A549 (cell line): ENCODE data around the gene GPR25. TPM values are rescaled to one million over a fixed set of nuclear protein-coding genes. Genes with fewer than 3 reads are reported as not detected.
A peak's percentile ranks its signal among the peaks of the same experiment; 100 is the strongest.

Experiments used
- ATAC-seq, 2 experiments: fragments of 200-7000 bp in 1 of 2; fragments of >200 bp in 1 of 2; cut with Nextera tagmentation in 1 of 2; cut with Tn5 transposase in 1 of 2; 3 replicates each; pipeline versions ENCODE4 v1.8.0 to v1.9.1; 2018 to 2020; ENCODE audit warnings: mild to moderate bottlenecking in 1 of 2, moderate library complexity in 1 of 2
- CTCF ChIA-PET: fragments of 300-600 bp; sonication (Branson Sonifier 250); formaldehyde crosslinking; extraction: SDS; loops from one replicate; lab custom pipeline; 2021; ENCODE audit warnings: antibody characterized with exemption, inconsistent platforms; lab: Yijun Ruan, JAX
- POLR2A ChIA-PET: fragments of 350-600 bp; formaldehyde crosslinking; extraction: SDS; loops from one replicate; lab custom pipeline; 2021; ENCODE audit warnings: antibody characterized with exemption, inconsistent platforms; lab: Yijun Ruan, JAX
- DNase-seq, 2 experiments: peaks; one replicate each; pipeline versions ENCODE4 v3.0.0 to v3.0.0-alpha.2; 2011 to 2016; ENCODE audit warnings: low read depth in 1 of 2, low spot score in 1 of 2
- FAIRE-seq: peaks from 2 replicates; lab custom pipeline; 2011; peaks lifted over from hg19 to GRCh38; lab: Jason Lieb, UNC
- H3K27ac ChIP-seq, 2 experiments: fragments of >200 bp; sonication (Bioruptor Twin); formaldehyde crosslinking; 3 replicates each; pipeline ENCODE4 v1.5.1; 2016 to 2017
- H3K4me1 ChIP-seq: fragments of >200 bp; sonication (Bioruptor Twin); formaldehyde crosslinking; 3 replicates; pipeline ENCODE4 v1.6.1; 2016
- H3K4me2 ChIP-seq: fragments of >200 bp; sonication (Bioruptor Twin); formaldehyde crosslinking; 3 replicates; pipeline ENCODE4 v1.6.1; 2016
- H3K4me3 ChIP-seq: fragments of >200 bp; sonication (Bioruptor Twin); formaldehyde crosslinking; 3 replicates; pipeline ENCODE4 v1.5.1; 2016
- H3K9me3 ChIP-seq: fragments of >200 bp; sonication (Bioruptor Twin); formaldehyde crosslinking; 3 replicates; pipeline ENCODE4 v1.6.1; 2016
- ATOH8 ChIP-seq: fragments of 250-450 bp; sonication (Bioruptor Pico); IDR thresholded peaks from 2 replicates; pipeline ENCODE4 v1.5.0; 2020; ENCODE audit warnings: low read depth, mild to moderate bottlenecking, moderate library complexity
- CEBPB ChIP-seq, 2 experiments: fragments of >200 bp in 1 of 2; sonication (Bioruptor Twin) in 1 of 2; formaldehyde crosslinking in 1 of 2; IDR thresholded peaks; 2 replicates each; pipeline ENCODE4 v1.6.1; 2012 to 2016
- CHD4 ChIP-seq: fragments of 200-600 bp; sonication (generic); IDR thresholded peaks from 2 replicates; pipeline ENCODE4 v1.6.1; 2016; ENCODE audit warnings: antibody characterized with exemption, mild to moderate bottlenecking, borderline replicate concordance
- EHF ChIP-seq: fragments of 250-450 bp; sonication (Bioruptor Pico); IDR thresholded peaks from 2 replicates; pipeline ENCODE4 v1.5.0; 2020; ENCODE audit warnings: mild to moderate bottlenecking
- EHMT2 ChIP-seq: fragments of 200-600 bp; sonication (generic); IDR thresholded peaks from 2 replicates; pipeline ENCODE4 v1.6.1; 2016; ENCODE audit warnings: antibody characterized with exemption, low read depth, mild to moderate bottlenecking, moderate library complexity
- FOSB ChIP-seq: fragments of 250-450 bp; sonication (Bioruptor Pico); IDR thresholded peaks from 2 replicates; pipeline ENCODE4 v1.5.0; 2020; ENCODE audit warnings: mild to moderate bottlenecking, moderate library complexity
- HDAC2 ChIP-seq: fragments of 200-600 bp; sonication (generic); IDR thresholded peaks from 2 replicates; pipeline ENCODE4 v1.6.1; 2016
- HEYL ChIP-seq: fragments of 250-450 bp; sonication (Bioruptor Pico); IDR thresholded peaks from 2 replicates; pipeline ENCODE4 v1.8.0; 2021; ENCODE audit warnings: mild to moderate bottlenecking, moderate library complexity
- HOXA7 ChIP-seq: fragments of 250-450 bp; sonication (Bioruptor Pico); IDR thresholded peaks from 2 replicates; pipeline ENCODE4 v1.5.0; 2020; ENCODE audit warnings: mild to moderate bottlenecking, moderate library complexity
- HOXB13 ChIP-seq: fragments of 250-450 bp; sonication (Bioruptor Pico); IDR thresholded peaks from 2 replicates; pipeline ENCODE4 v1.5.0; 2020; ENCODE audit warnings: low read depth, mild to moderate bottlenecking, moderate library complexity
- JUNB ChIP-seq: fragments of >200 bp; sonication (Bioruptor Twin); formaldehyde crosslinking; IDR thresholded peaks from 2 replicates; pipeline ENCODE4 v1.6.1; 2016
- MAZ ChIP-seq: fragments of 150-350 bp; IDR thresholded peaks from 2 replicates; pipeline ENCODE4 v1.6.1; 2014; ENCODE audit warnings: antibody characterized with exemption, low read depth, low read length, borderline replicate concordance
- MYC ChIP-seq: IDR thresholded peaks from 2 replicates; pipeline ENCODE4 v1.6.1; 2012; ENCODE audit warnings: mild to moderate bottlenecking, inconsistent platforms, low read length, improper control_type of control experiment, borderline replicate concordance
- PHF8 ChIP-seq: fragments of 200-600 bp; sonication (generic); IDR thresholded peaks from 2 replicates; pipeline ENCODE4 v1.6.1; 2016; ENCODE audit warnings: low read depth, mild to moderate bottlenecking, antibody characterized with exemption, moderate library complexity, borderline replicate concordance
- POLR2A ChIP-seq: IDR thresholded peaks from 2 replicates; pipeline ENCODE4 v1.6.1; 2012; ENCODE audit warnings: mild to moderate bottlenecking, low read length
- RAD21 ChIP-seq, 2 experiments: fragments of >200 bp in 1 of 2; sonication (Bioruptor Twin) in 1 of 2; formaldehyde crosslinking in 1 of 2; IDR thresholded peaks in 1 of 2; conservative IDR thresholded peaks in 1 of 2; 2 replicates in 1 of 2; 3 replicates in 1 of 2; pipeline ENCODE4 v1.6.1; 2012 to 2018; ENCODE audit warnings: inconsistent platforms in 1 of 2
- RCOR1 ChIP-seq: fragments of 150-350 bp; IDR thresholded peaks from 2 replicates; pipeline ENCODE4 v1.6.1; 2014; ENCODE audit warnings: antibody characterized with exemption, low read length, low read depth
- SMC3 ChIP-seq: fragments of >200 bp; sonication (Bioruptor Twin); formaldehyde crosslinking; IDR thresholded peaks from 3 replicates; pipeline ENCODE4 v1.6.1; 2018; ENCODE audit warnings: inconsistent platforms
- SREBF2 ChIP-seq: fragments of 450-650 bp; IDR thresholded peaks from 2 replicates; pipeline ENCODE4 v1.6.1; 2014; ENCODE audit warnings: mild to moderate bottlenecking, moderate library complexity
- TP53 ChIP-seq: fragments of 250-450 bp; sonication (Bioruptor Pico); IDR thresholded peaks from 2 replicates; pipeline ENCODE4 v1.5.0; 2021; ENCODE audit warnings: mild to moderate bottlenecking, moderate library complexity
- ZC3H11A ChIP-seq: fragments of 450-650 bp; IDR thresholded peaks from 2 replicates; pipeline ENCODE4 v1.6.1; 2014; ENCODE audit warnings: antibody characterized with exemption, mild to moderate bottlenecking
- ZFP36 ChIP-seq: fragments of 450-650 bp; IDR thresholded peaks from 2 replicates; pipeline ENCODE4 v1.6.1; 2014; ENCODE audit warnings: borderline replicate concordance; ENCODE audit not compliant: partially characterized antibody
- WGBS: methylation state at CpG from one replicate; pipeline ENCODE4 v1.1.6; 2017; ENCODE audit errors: missing lambda C conversion rate; 5-methylcytosine and 5-hydroxymethylcytosine counted together
- polyA plus RNA-seq, 4 experiments: library from polyadenylated mRNA; depleted of rRNA in 3 of 4; stranded (reverse); fragments of >200 nt; fragmentation: RNase III in 1 of 4; extraction: RNeasy Plus Mini Kit Qiagen cat#74134 plus additional on column Dnase treatment in 1 of 4; gene quantifications; 2 replicates in 3 of 4; 3 replicates in 1 of 4; pipeline ENCODE4 v1.2.3, GENCODE V29; 2011 to 2017
- TF ChIP-seq, protein P1 (sequence below): fragments of >200 bp; sonication (Bioruptor Twin); formaldehyde crosslinking; IDR thresholded peaks from 2 replicates; pipeline ENCODE4 v1.6.1; 2016
- TF ChIP-seq, protein P2 (sequence below): fragments of 150-350 bp; IDR thresholded peaks from 2 replicates; pipeline ENCODE4 v1.6.1; 2014; ENCODE audit warnings: low read depth, mild to moderate bottlenecking, low read length
- TF ChIP-seq, protein P3 (sequence below): IDR thresholded peaks from 2 replicates; pipeline ENCODE4 v1.6.1; 2012; ENCODE audit warnings: low read depth, borderline replicate concordance

GPR25 gene
- polyA plus RNA-seq, 2 of the 4 experiments (the other 2 are of a cell fraction): not detected

DNA sequence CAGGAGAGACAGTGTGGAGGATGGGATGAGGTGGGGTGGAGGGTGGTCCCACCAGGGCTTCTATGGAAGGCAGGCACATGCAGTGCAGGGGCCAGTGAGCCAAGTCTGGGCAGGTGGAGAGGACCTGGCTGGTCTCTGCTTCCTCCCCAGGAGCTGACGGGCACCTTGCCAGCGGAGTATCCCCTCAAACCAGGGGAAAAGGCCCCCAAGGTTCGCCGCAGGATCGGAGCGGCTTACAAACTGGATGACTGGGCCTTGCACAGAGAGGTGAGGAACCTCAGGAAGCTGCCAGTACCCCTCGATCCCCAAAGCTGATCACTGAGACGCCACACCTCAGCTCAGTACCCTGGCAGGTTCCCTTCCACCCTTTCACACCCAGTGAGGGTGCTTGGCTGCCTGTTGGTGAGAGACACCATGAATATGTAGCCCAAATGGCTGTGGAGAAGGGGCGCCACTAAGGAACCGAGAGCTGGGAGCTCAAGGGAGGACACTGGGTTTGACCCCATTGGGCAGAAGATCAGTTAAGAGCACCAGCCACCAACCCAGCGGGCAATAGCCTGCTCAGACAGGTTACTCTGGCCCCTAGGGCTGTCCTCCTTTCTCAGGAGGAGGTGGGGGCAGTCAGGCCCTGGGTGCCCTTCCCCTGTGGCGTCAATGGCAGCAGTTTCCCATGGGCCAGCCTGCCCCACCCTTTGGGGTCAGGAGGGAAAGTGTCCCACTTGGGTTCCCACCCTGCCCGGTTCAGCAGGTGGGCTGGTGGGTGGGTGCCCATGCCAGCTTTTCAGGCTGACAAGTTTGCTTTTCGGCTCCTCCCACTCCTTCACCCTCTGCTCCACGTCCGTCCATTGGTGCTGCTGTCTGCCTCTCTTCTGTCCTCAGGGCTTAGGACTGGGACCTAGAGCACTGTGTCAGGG, 27.4 kb downstream of the GPR25 start (continued):
- no peak for TF ChIP-seq HOXA7 (CRISPR knock-in tag)
- TF ChIP-seq RCOR1: no peak
- no peak for TF ChIP-seq CEBPB (IDR thresholded peaks at IDR 0.05)
- TF ChIP-seq ATOH8 (CRISPR knock-in tag): no peak

GRCh38 chr1:200900877-200901276, 28.1 kb downstream of the GPR25 start:
- peak overlapping the region; percentile 100 for H3K27ac ChIP-seq
- POLR2A ChIA-PET: no interaction called here
- no peak overlapping the region for H3K4me3 ChIP-seq
- peaks cover 95% of the 10 kb centered on the region for H3K4me1 ChIP-seq
- FAIRE-seq (no peak), DNase-seq (no peak), ATAC-seq (no peak)
- TF ChIP-seq EHF (no peak), HOXB13 (CRISPR knock-in tag) (no peak), HOXA7 (CRISPR knock-in tag) (no peak), SREBF2 (no peak), TP53 (CRISPR knock-in tag) (no peak), MYC (no peak), MAZ (no peak), POLR2A (no peak), RAD21 (conservative IDR thresholded peaks at IDR 0.05 in 1 of 2, IDR thresholded peaks at IDR 0.05 in 1 of 2) (no peak), CEBPB (IDR thresholded peaks at IDR 0.05) (no peak), ZFP36 (no peak)
- TF ChIP-seq, protein P1, sequence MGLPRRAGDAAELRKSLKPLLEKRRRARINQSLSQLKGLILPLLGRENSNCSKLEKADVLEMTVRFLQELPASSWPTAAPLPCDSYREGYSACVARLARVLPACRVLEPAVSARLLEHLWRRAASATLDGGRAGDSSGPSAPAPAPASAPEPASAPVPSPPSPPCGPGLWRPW: no peak
- TF ChIP-seq, protein P2, sequence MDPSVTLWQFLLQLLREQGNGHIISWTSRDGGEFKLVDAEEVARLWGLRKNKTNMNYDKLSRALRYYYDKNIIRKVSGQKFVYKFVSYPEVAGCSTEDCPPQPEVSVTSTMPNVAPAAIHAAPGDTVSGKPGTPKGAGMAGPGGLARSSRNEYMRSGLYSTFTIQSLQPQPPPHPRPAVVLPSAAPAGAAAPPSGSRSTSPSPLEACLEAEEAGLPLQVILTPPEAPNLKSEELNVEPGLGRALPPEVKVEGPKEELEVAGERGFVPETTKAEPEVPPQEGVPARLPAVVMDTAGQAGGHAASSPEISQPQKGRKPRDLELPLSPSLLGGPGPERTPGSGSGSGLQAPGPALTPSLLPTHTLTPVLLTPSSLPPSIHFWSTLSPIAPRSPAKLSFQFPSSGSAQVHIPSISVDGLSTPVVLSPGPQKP: no peak
- TF ChIP-seq, protein P3, sequence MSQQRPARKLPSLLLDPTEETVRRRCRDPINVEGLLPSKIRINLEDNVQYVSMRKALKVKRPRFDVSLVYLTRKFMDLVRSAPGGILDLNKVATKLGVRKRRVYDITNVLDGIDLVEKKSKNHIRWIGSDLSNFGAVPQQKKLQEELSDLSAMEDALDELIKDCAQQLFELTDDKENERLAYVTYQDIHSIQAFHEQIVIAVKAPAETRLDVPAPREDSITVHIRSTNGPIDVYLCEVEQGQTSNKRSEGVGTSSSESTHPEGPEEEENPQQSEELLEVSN: no peak
- H3K4me2 ChIP-seq: no peak overlapping the region
- WGBS: 96% methylated on average over 17 of the region's 17 CpGs
- CTCF ChIA-PET: interaction anchor here (0.5 to 2.4 kb wide), 7 partner anchors 10 to 287 kb away, joined by 3 to 8 read pairs (median 3); no protein-coding TSS in a partner anchor
- H3K9me3 ChIP-seq: no peaks in the 10 kb centered on the region

DNA sequence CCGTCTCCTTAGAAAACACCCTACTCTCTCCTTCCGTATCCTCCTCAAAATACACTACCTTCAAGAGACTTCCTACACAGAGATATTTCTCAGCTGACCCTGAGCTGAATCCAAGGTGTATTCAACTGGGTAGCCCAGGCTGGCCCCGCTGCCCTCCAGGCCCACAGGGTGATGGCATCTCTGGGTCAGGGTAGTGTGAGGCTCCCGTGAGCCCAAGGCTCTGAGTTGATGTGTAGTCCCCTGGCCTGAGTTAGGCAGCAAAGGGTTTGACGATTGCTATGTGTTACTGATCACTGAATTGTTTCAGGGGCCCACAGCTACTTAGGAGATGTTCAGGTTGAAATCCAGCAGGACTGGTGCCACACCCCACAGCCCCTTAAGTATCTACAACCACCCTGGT, 28.6 kb downstream of the GPR25 start:
- Histone ChIP-seq H3K27ac (peak overlapping the region; percentile 44 to 100; a peak in 5 of 6 replicates), H3K4me3 (no peak overlapping the region), H3K9me3 (no peaks in the 10 kb centered on the region), H3K4me1 (peaks cover 95% of the 10 kb centered on the region), H3K4me2 (no peak overlapping the region)
- no peak for TF ChIP-seq CHD4
- no peak for TF ChIP-seq PHF8
- TF ChIP-seq FOSB (CRISPR knock-in tag): no peak
- TF ChIP-seq MYC: no peak
- TF ChIP-seq RCOR1: no peak
- TF ChIP-seq EHMT2: no peak
- no peak for TF ChIP-seq ZC3H11A
- TF ChIP-seq HDAC2: no peak
- TF ChIP-seq JUNB: no peak
- no peak for TF ChIP-seq HEYL
- TF ChIP-seq SMC3: no peak
- ATAC-seq (no peak), FAIRE-seq (no peak), DNase-seq (no peak)
- WGBS: 93% methylated on average over 5 of the region's 5 CpGs
- ChIA-PET POLR2A (no interaction called here), CTCF (interaction anchor here (0.5 to 2.4 kb wide), 7 partner anchors 9 to 288 kb away, joined by 3 to 11 read pairs (median 3); no protein-coding TSS in a partner anchor)
